HepG2 (cell line): ENCODE measurements around the gene C20orf144. TPM values are rescaled to one million over a fixed set of nuclear protein-coding genes. Genes with fewer than 3 reads are reported as not detected.

Experiments
- CEBPG ChIP-seq: IDR thresholded peaks from 2 replicates; pipeline ENCODE4 v1.6.1; 2016
- DMAP1 ChIP-seq: IDR thresholded peaks from 2 replicates; pipeline ENCODE4 v1.6.1; 2016
- EED ChIP-seq: sonication (generic); formaldehyde crosslinking; IDR thresholded peaks from 2 replicates; pipeline ENCODE4 v1.5.0; 2020; ENCODE audit warnings: mild to moderate bottlenecking, missing genetic modification reagents
- GABPB1 ChIP-seq: IDR thresholded peaks from 2 replicates; pipeline ENCODE4 v1.6.1; 2016; ENCODE audit warnings: mild to moderate bottlenecking, missing genetic modification reagents, moderate library complexity, missing compliant biosample characterization
- GFI1 ChIP-seq: sonication (generic); formaldehyde crosslinking; IDR thresholded peaks from 2 replicates; pipeline ENCODE4 v1.5.0; 2020; ENCODE audit warnings: missing genetic modification reagents, mild to moderate bottlenecking, borderline replicate concordance
- HES4 ChIP-seq: sonication (generic); formaldehyde crosslinking; IDR thresholded peaks from 2 replicates; pipeline ENCODE4 v1.9.0; 2021; ENCODE audit warnings: mild to moderate bottlenecking, missing genetic modification reagents, borderline replicate concordance
- HOXA5 ChIP-seq: sonication (generic); formaldehyde crosslinking; IDR thresholded peaks from 2 replicates; pipeline ENCODE4 v1.4.0; 2020; ENCODE audit warnings: missing genetic modification reagents
- KLF13 ChIP-seq: sonication (generic); formaldehyde crosslinking; IDR thresholded peaks from 2 replicates; pipeline ENCODE4 v1.4.0; 2020; ENCODE audit warnings: mild to moderate bottlenecking, missing genetic modification reagents
- MBNL3 ChIP-seq: fragments of 250-450 bp; sonication (Bioruptor Pico); conservative IDR thresholded peaks from 2 replicates; pipeline ENCODE4 v1.8.0; 2022; ENCODE audit warnings: mild to moderate bottlenecking, inconsistent platforms
- MLLT10 ChIP-seq: sonication (generic); formaldehyde crosslinking; IDR thresholded peaks from 2 replicates; pipeline ENCODE4 v1.4.0; 2020; ENCODE audit warnings: missing genetic modification reagents
- NFATC3 ChIP-seq: sonication (generic); formaldehyde crosslinking; IDR thresholded peaks from 2 replicates; pipeline ENCODE4 v1.5.1; 2020; ENCODE audit warnings: mild to moderate bottlenecking, missing genetic modification reagents
- NRL ChIP-seq: sonication (generic); formaldehyde crosslinking; IDR thresholded peaks from 2 replicates; pipeline ENCODE4 v1.5.0; 2020; ENCODE audit warnings: missing genetic modification reagents, mild to moderate bottlenecking, moderate library complexity, borderline replicate concordance
- RFX5 ChIP-seq: IDR thresholded peaks from 2 replicates; pipeline ENCODE4 v1.6.1; 2011; ENCODE audit warnings: low read depth, low read length, improper control_type of control experiment
- SALL2 ChIP-seq: sonication (generic); formaldehyde crosslinking; IDR thresholded peaks from 2 replicates; pipeline ENCODE4 v1.8.1; 2023; ENCODE audit warnings: mild to moderate bottlenecking, missing genetic modification reagents, inconsistent platforms
- SIN3B ChIP-seq: fragments of 150-350 bp; IDR thresholded peaks from 2 replicates; pipeline ENCODE4 v1.6.1; 2014; ENCODE audit warnings: low read length
- SMARCC2 ChIP-seq: fragments of 450-650 bp; IDR thresholded peaks from 2 replicates; pipeline ENCODE4 v1.6.1; 2017; ENCODE audit warnings: antibody characterized with exemption, mild to moderate bottlenecking
- SOX6 ChIP-seq, 2 experiments: fragments of 450-650 bp in 1 of 2; sonication (generic) in 1 of 2; formaldehyde crosslinking in 1 of 2; IDR thresholded peaks; 2 replicates each; pipeline versions ENCODE4 v1.4.0 to v1.6.1; 2017 to 2020; ENCODE audit warnings: antibody characterized with exemption in 1 of 2, mild to moderate bottlenecking in 1 of 2, missing genetic modification reagents in 1 of 2
- TBX2 ChIP-seq: sonication (generic); formaldehyde crosslinking; IDR thresholded peaks from 2 replicates; pipeline ENCODE4 v1.5.0; 2020; ENCODE audit warnings: missing genetic modification reagents, mild to moderate bottlenecking, borderline replicate concordance
- XBP1 ChIP-seq: sonication (generic); formaldehyde crosslinking; IDR thresholded peaks from 2 replicates; pipeline ENCODE4 v1.5.0; 2020; ENCODE audit warnings: missing genetic modification reagents
- ZNF224 ChIP-seq: sonication (generic); formaldehyde crosslinking; IDR thresholded peaks from 2 replicates; pipeline ENCODE4 v1.5.0; 2020; ENCODE audit warnings: mild to moderate bottlenecking, missing genetic modification reagents
- ZNF501 ChIP-seq: sonication (generic); formaldehyde crosslinking; IDR thresholded peaks from 2 replicates; pipeline ENCODE4 v1.5.1; 2020; ENCODE audit warnings: mild to moderate bottlenecking, moderate library complexity, missing genetic modification reagents
- ZNF503 ChIP-seq: sonication (generic); formaldehyde crosslinking; IDR thresholded peaks from 2 replicates; pipeline ENCODE4 v1.4.0; 2020; ENCODE audit warnings: missing genetic modification reagents
- ZNF562 ChIP-seq: sonication (generic); formaldehyde crosslinking; IDR thresholded peaks from 2 replicates; pipeline ENCODE4 v1.8.0; 2022; ENCODE audit warnings: missing genetic modification reagents, borderline replicate concordance
- ZNF660 ChIP-seq: sonication (generic); formaldehyde crosslinking; IDR thresholded peaks from 2 replicates; pipeline ENCODE4 v1.5.1; 2020; ENCODE audit warnings: mild to moderate bottlenecking, low read depth, missing genetic modification reagents, borderline replicate concordance
- ZNF790 ChIP-seq: sonication (generic); formaldehyde crosslinking; IDR thresholded peaks from 2 replicates; pipeline ENCODE4 v1.8.0; 2022; ENCODE audit warnings: missing genetic modification reagents, mild to moderate bottlenecking, borderline replicate concordance
- polyA plus RNA-seq, 8 experiments: library from polyadenylated mRNA; depleted of rRNA in 3 of 8; stranded (reverse) in 7 of 8; unstranded in 1 of 8; fragments of >200 nt; fragmentation: Illumina TruSeq in 4 of 8; extraction: Trizol in 4 of 8; gene quantifications; 2 replicates each; pipeline versions ENCODE4 v1.2.1 to v1.2.3, GENCODE V29; 2011 to 2016; ENCODE audit warnings: low read depth in 4 of 8, missing spikeins in 1 of 8, mixed read lengths in 1 of 8; ENCODE audit not compliant: insufficient read depth in 1 of 8
- total RNA-seq, 5 experiments: library from RNA; depleted of rRNA; stranded (reverse); fragments of >200 nt; fragmentation: Illumina TruSeq; extraction: Trizol; gene quantifications; 2 replicates each; pipeline ENCODE4 v1.2.3, GENCODE V29; 2016; ENCODE audit warnings: low read depth in 1 of 5
- TF ChIP-seq, protein P1 (sequence below): IDR thresholded peaks from 2 replicates; pipeline ENCODE4 v1.6.1; 2016; ENCODE audit warnings: low read depth, borderline replicate concordance
- TF ChIP-seq, protein P2 (sequence below): sonication (generic); formaldehyde crosslinking; IDR thresholded peaks from 2 replicates; pipeline ENCODE4 v1.9.0; 2021; ENCODE audit warnings: missing genetic modification reagents, borderline replicate concordance
- TF ChIP-seq, protein P3 (sequence below): sonication (generic); formaldehyde crosslinking; IDR thresholded peaks from 2 replicates; pipeline ENCODE4 v1.4.0; 2020; ENCODE audit warnings: missing genetic modification reagents, mild to moderate bottlenecking, borderline replicate concordance

C20orf144 gene
- total and polyA plus RNA-seq, 2 of the 13 experiments (the other 11 are each of a cell fraction or from before 2014, with no cell fraction given) = 0.09 to 0.16 TPM

DNA sequence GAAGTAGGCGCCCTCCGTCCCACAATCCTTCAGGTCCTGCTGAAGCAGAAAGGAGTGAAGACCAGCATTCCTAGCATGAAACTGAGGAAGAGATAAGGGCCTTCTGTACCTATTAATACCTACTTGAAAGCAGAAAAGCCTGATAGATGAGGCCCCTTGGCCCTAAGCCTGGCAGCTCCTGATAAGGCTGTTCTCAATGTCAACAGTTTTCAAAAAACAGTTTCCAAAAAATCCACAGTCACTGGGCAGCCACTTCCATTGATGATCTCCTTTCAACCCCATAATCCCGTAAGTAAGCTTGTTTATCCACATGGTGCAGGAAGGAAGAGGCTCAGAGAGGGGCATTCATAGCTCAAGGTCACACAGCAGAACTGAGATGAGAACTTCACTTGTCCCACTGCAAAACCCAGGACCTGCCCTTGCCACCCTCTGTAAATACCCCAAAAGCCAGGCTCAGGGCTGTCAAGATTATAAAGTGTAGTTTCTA is 26.9 kb downstream of the C20orf144 start (continued):
- TF ChIP-seq NRL (CRISPR knock-in tag) = no peak
- no peak for TF ChIP-seq ZNF501 (CRISPR knock-in tag)
- no peak; the same call in 1 of the 2 replicates for TF ChIP-seq CEBPG
- TF ChIP-seq, protein P1, sequence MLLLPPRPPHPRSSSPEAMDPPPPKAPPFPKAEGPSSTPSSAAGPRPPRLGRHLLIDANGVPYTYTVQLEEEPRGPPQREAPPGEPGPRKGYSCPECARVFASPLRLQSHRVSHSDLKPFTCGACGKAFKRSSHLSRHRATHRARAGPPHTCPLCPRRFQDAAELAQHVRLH (CRISPR knock-in tag) = no peak
- no peak for TF ChIP-seq ZNF790 (CRISPR knock-in tag)
- no peak for TF ChIP-seq NFATC3 (CRISPR knock-in tag)
- TF ChIP-seq XBP1 (CRISPR knock-in tag) = no peak
- no peak for TF ChIP-seq MBNL3 (CRISPR knock-in tag)
- no peak for TF ChIP-seq GFI1 (CRISPR knock-in tag)
- no peak for TF ChIP-seq ZNF562 (CRISPR knock-in tag)
- no peak for TF ChIP-seq RFX5
- TF ChIP-seq EED (CRISPR knock-in tag) = no peak
- peak; percentile 87 for TF ChIP-seq ZNF503 (CRISPR knock-in tag)
- TF ChIP-seq ZNF224 (CRISPR knock-in tag) = no peak
- TF ChIP-seq DMAP1 (CRISPR knock-in tag) = no peak
- TF ChIP-seq SMARCC2 = no peak
- no peak for TF ChIP-seq SOX6 (IDR thresholded peaks at IDR 0.05)
- TF ChIP-seq SOX6 (CRISPR knock-in tag; IDR thresholded peaks at IDR 0.05) = peak; percentile 81
- TF ChIP-seq KLF13 = no peak
- TF ChIP-seq GABPB1 (CRISPR knock-in tag) = no peak
- TF ChIP-seq MLLT10 (CRISPR knock-in tag) = no peak
- no peak; the same call in 1 of the 2 replicates for TF ChIP-seq SALL2 (CRISPR knock-in tag)
- no peak for TF ChIP-seq SIN3B
- TF ChIP-seq ZNF660 (CRISPR knock-in tag) = no peak
- no peak for TF ChIP-seq HES4 (CRISPR knock-in tag)
- TF ChIP-seq TBX2 (CRISPR knock-in tag) = peak; percentile 89
- TF ChIP-seq, protein P2, sequence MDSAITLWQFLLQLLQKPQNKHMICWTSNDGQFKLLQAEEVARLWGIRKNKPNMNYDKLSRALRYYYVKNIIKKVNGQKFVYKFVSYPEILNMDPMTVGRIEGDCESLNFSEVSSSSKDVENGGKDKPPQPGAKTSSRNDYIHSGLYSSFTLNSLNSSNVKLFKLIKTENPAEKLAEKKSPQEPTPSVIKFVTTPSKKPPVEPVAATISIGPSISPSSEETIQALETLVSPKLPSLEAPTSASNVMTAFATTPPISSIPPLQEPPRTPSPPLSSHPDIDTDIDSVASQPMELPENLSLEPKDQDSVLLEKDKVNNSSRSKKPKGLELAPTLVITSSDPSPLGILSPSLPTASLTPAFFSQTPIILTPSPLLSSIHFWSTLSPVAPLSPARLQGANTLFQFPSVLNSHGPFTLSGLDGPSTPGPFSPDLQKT = no peak
- TF ChIP-seq HOXA5 (CRISPR knock-in tag) = no peak
- TF ChIP-seq, protein P3, sequence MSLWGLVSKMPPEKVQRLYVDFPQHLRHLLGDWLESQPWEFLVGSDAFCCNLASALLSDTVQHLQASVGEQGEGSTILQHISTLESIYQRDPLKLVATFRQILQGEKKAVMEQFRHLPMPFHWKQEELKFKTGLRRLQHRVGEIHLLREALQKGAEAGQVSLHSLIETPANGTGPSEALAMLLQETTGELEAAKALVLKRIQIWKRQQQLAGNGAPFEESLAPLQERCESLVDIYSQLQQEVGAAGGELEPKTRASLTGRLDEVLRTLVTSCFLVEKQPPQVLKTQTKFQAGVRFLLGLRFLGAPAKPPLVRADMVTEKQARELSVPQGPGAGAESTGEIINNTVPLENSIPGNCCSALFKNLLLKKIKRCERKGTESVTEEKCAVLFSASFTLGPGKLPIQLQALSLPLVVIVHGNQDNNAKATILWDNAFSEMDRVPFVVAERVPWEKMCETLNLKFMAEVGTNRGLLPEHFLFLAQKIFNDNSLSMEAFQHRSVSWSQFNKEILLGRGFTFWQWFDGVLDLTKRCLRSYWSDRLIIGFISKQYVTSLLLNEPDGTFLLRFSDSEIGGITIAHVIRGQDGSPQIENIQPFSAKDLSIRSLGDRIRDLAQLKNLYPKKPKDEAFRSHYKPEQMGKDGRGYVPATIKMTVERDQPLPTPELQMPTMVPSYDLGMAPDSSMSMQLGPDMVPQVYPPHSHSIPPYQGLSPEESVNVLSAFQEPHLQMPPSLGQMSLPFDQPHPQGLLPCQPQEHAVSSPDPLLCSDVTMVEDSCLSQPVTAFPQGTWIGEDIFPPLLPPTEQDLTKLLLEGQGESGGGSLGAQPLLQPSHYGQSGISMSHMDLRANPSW = no peak
